Measurements from ENCODE around the gene HGS. TPM values are rescaled to one million over a fixed set of nuclear protein-coding genes. Genes with fewer than 3 reads are reported as not detected.
"Not testable (repeated sequence)": the region's sequence is repeated elsewhere in the genome, so short reads cannot be mapped to it uniquely, and the experiment has no call there.

Gene HGS
- total and polyA plus RNA-seq, 2 of the 4 experiments (the other 2 are of a cell fraction), result 52.5 to 137 TPM

GRCh38 chr17:81737947-81738800 lies 54.4 kb downstream of the HGS start (continued):
- no peak for TF ChIP-seq RCOR1 (IDR thresholded peaks at IDR 0.05; ENCODE audit: insufficient replicate concordance, low read length)

GRCh38 chr17:81738801-81739393 lies 55.1 kb downstream of the HGS start:
- dilution Hi-C loops (cut with HindIII; ENCODE audit: low sequenced_read_pairs, unreplicated experiment), result no loop called here
- H3K9me3 ChIP-seq (ENCODE audit: control insufficient read depth, insufficient read depth, low read length), result no peaks in the 10 kb centered on the region
- WGBS, 2 experiments (ENCODE audit: extremely low coverage in 2 of 2, insufficient read length in 1 of 2), result 72% methylated on average over 11 of the region's 27 CpGs; no CpG with 5 or more reads in 1 of the 2 experiments
- intact Hi-C loops (cut with micrococcal nuclease), result no loop called here
- H4K91ac ChIP-seq (ENCODE audit: insufficient read depth, low read depth, low read length), result no peak overlapping the region
- H4K20me1 ChIP-seq (ENCODE audit: insufficient read depth, low read length), result no peaks in the 10 kb centered on the region; the same call in 1 of the 2 replicates
- peaks cover 4% of the 10 kb centered on the region; the same call in 1 of the 2 replicates for H3K27me3 ChIP-seq (ENCODE audit: control insufficient read depth, insufficient read depth, low read length)
- no peak overlapping the region for H2BK120ac ChIP-seq (ENCODE audit: low read depth, low read length)
- CTCF ChIA-PET, result no interaction called here
- H2AK5ac ChIP-seq (ENCODE audit: low read depth, low read length), result no peak overlapping the region
- H3K27ac ChIP-seq (ENCODE audit: insufficient read depth, low read length), result no peak overlapping the region
- H2AFZ ChIP-seq (replicated peaks; ENCODE audit: low read length, poor library complexity), result no peak overlapping the region
- no peak overlapping the region for H3K23ac ChIP-seq (ENCODE audit: low read depth, low read length)
- DNase-seq, result no peak
- no peak overlapping the region for H3K9ac ChIP-seq (ENCODE audit: low read depth, low read length)
- TF ChIP-seq SMC3 (IDR thresholded peaks at IDR 0.05; ENCODE audit: low read depth, low read length) (no peak), MAZ (IDR thresholded peaks at IDR 0.05; ENCODE audit: borderline replicate concordance, low read depth, low read length) (no peak), FOS (IDR thresholded peaks at IDR 0.05; ENCODE audit: low read depth, low read length) (no peak), RAD21 (IDR thresholded peaks at IDR 0.05; ENCODE audit: low read length) (no peak)
- H3K14ac ChIP-seq (replicated peaks; ENCODE audit: low read depth, low read length), result no peak overlapping the region
- H2AK9ac ChIP-seq (replicated peaks; ENCODE audit: low read depth, low read length, poor library complexity), result no peak overlapping the region
- no peak overlapping the region for H2BK15ac ChIP-seq (ENCODE audit: low read depth, low read length)
- no TSS peak for BruUV-seq (replicated peaks)
- no peak overlapping the region for H2BK20ac ChIP-seq (ENCODE audit: low read depth, low read length)
- no peak overlapping the region for H3K4me3 ChIP-seq (ENCODE audit: insufficient read depth, low read depth, low read length)
- no peak overlapping the region for H3K4ac ChIP-seq (ENCODE audit: low read depth, low read length)
- H3K4me2 ChIP-seq (ENCODE audit: low read depth, low read length), result no peak overlapping the region
- ATAC-seq (ENCODE audit: low read depth), result no peak
- H3K18ac ChIP-seq (ENCODE audit: low read depth, low read length), result no peak overlapping the region
- POLR2A ChIA-PET (ENCODE audit: unreplicated experiment), result no interaction called here
- H3K36me3 ChIP-seq (ENCODE audit: control insufficient read depth, insufficient read depth, low read length), result no peaks in the 10 kb centered on the region
- H4K5ac ChIP-seq (ENCODE audit: low read depth, low read length), result no peak overlapping the region
- in situ Hi-C loops (cut with MboI; ENCODE audit: low sequenced_read_pairs), result no loop called here
- H3K79me1 ChIP-seq (ENCODE audit: low read depth in 1 of 2, low read length in 2 of 2), result no peaks in the 10 kb centered on the region
- no peak overlapping the region for H4K8ac ChIP-seq (ENCODE audit: low read depth in 2 of 2, low read length in 2 of 2)
- H2BK5ac ChIP-seq (ENCODE audit: low read depth, low read length, poor library complexity, severe bottlenecking), result no peak overlapping the region
- no peak overlapping the region for H3K56ac ChIP-seq (ENCODE audit: extremely low read depth, insufficient read depth, low read length)
- H3K4me1 ChIP-seq (ENCODE audit: control insufficient read depth, insufficient read depth, low read length), result peaks cover 3% of the 10 kb centered on the region; the same call in 1 of the 2 replicates
- H3K9me1 ChIP-seq (ENCODE audit: insufficient read depth, low read length), result peaks cover 3% of the 10 kb centered on the region; the same call in 1 of the 2 replicates

GRCh38 chr17:81739593-81739992 lies 55.8 kb downstream of the HGS start:
- DNase-seq; H2BK15ac ChIP-seq (ENCODE audit: low read depth, low read length); H2BK120ac ChIP-seq (ENCODE audit: low read depth, low read length); CTCF ChIA-PET; H3K27me3 ChIP-seq (ENCODE audit: control insufficient read depth, insufficient read depth, low read length); H4K5ac ChIP-seq (ENCODE audit: low read depth, low read length); H2BK5ac ChIP-seq (ENCODE audit: low read depth, low read length, poor library complexity, severe bottlenecking); H3K4me3 ChIP-seq (ENCODE audit: insufficient read depth, low read depth, low read length); H3K36me3 ChIP-seq (ENCODE audit: control insufficient read depth, insufficient read depth, low read length); H2AK9ac ChIP-seq (replicated peaks; ENCODE audit: low read depth, low read length, poor library complexity); H4K8ac ChIP-seq (ENCODE audit: low read depth in 2 of 2, low read length in 2 of 2); dilution Hi-C loops (cut with HindIII; ENCODE audit: low sequenced_read_pairs, unreplicated experiment); H3K79me1 ChIP-seq (ENCODE audit: low read depth in 1 of 2, low read length in 2 of 2); H3K9me3 ChIP-seq (ENCODE audit: control insufficient read depth, insufficient read depth, low read length); intact Hi-C loops (cut with micrococcal nuclease); ATAC-seq (ENCODE audit: low read depth); H3K9me1 ChIP-seq (ENCODE audit: insufficient read depth, low read length); H3K4me1 ChIP-seq (ENCODE audit: control insufficient read depth, insufficient read depth, low read length); in situ Hi-C loops (cut with MboI; ENCODE audit: low sequenced_read_pairs); H3K23ac ChIP-seq (ENCODE audit: low read depth, low read length); H4K20me1 ChIP-seq (ENCODE audit: insufficient read depth, low read length); H2BK20ac ChIP-seq (ENCODE audit: low read depth, low read length); H4K91ac ChIP-seq (ENCODE audit: insufficient read depth, low read depth, low read length); H3K14ac ChIP-seq (replicated peaks; ENCODE audit: low read depth, low read length); H3K18ac ChIP-seq (ENCODE audit: low read depth, low read length); H3K9ac ChIP-seq (ENCODE audit: low read depth, low read length); H2AFZ ChIP-seq (replicated peaks; ENCODE audit: low read length, poor library complexity); H2AK5ac ChIP-seq (ENCODE audit: low read depth, low read length); H3K56ac ChIP-seq (ENCODE audit: extremely low read depth, insufficient read depth, low read length); BruUV-seq (replicated peaks); H3K4ac ChIP-seq (ENCODE audit: low read depth, low read length); H3K27ac ChIP-seq (ENCODE audit: insufficient read depth, low read length); H3K4me2 ChIP-seq (ENCODE audit: low read depth, low read length): not testable (repeated sequence)
- POLR2A ChIA-PET (ENCODE audit: unreplicated experiment), result interaction anchor here (0.6 kb wide), 1 partner anchor 107 kb away, joined by 4 read pairs; no protein-coding TSS in a partner anchor
- WGBS, 2 experiments (ENCODE audit: extremely low coverage in 2 of 2, insufficient read length in 1 of 2), result no CpG with 5 or more reads among the region's 8 CpGs
